Colonic mucosa (tissue), 4 donors: ENCODE results near the gene CKB. TPM values are rescaled to one million over a fixed set of nuclear protein-coding genes. Genes with fewer than 3 reads are reported as not detected.

Experiments used
- DNase-seq: peaks from one replicate; pipeline ENCODE4 v3.0.0-alpha.2; 2020
- H3K27ac ChIP-seq: fragments of 200-600 bp; one replicate; pipeline ENCODE4 v1.8.0; 2021
- H3K27me3 ChIP-seq: fragments of 200-600 bp; one replicate; pipeline ENCODE4 v1.8.0; 2021
- H3K36me3 ChIP-seq: fragments of 200-600 bp; one replicate; pipeline ENCODE4 v1.8.0; 2021
- H3K4me1 ChIP-seq: fragments of 200-600 bp; one replicate; pipeline ENCODE4 v1.8.0; 2021; ENCODE audit warnings: mild to moderate bottlenecking
- H3K4me3 ChIP-seq: fragments of 200-600 bp; one replicate; pipeline ENCODE4 v1.8.0; 2021
- H3K9ac ChIP-seq, 2 donors: one replicate each; pipeline ENCODE4 v1.7.0; 2013; ENCODE audit warnings: control low read depth in 2 of 2, low read depth in 2 of 2, low read length in 2 of 2
- H3K9me3 ChIP-seq: fragments of 200-600 bp; one replicate; pipeline ENCODE4 v1.8.0; 2021
- CTCF ChIP-seq: fragments of 200-600 bp; IDR thresholded peaks from one replicate; pipeline ENCODE4 v1.8.0; 2022; ENCODE audit warnings: antibody characterized with exemption, mild to moderate bottlenecking
- intact Hi-C: fragments of 100-400 bp; cut with DNase I; formaldehyde crosslinking; loops from one replicate; pipeline ENCODE4 v1.14.1; 2022
- total RNA-seq, 2 donors: library from RNA; stranded (reverse); fragmentation: NEBNext Ultra II Directional in 1 of 2; extraction: Animal tissue kit (Norgen Biotek cat#: 25700) in 1 of 2; gene quantifications; one replicate each; pipeline ENCODE4 v1.2.1, GENCODE V29; 2021
- donor health status: healthy.
- donor health status: DM: no; HTN: no; CAD: no.
- donor health status: DM: no; HTN: no; CAD: no.

The CKB gene
- total RNA-seq, 2 donors from 2014 or later: 1,501 to 4,641 TPM

- intact Hi-C loops: no loop called here
- Histone ChIP-seq H3K36me3 (no peaks in the 10 kb centered on the region), H3K4me3 (no peak overlapping the region), H3K4me1 (peaks cover 29% of the 10 kb centered on the region), H3K27me3 (no peaks in the 10 kb centered on the region), H3K27ac (peak overlapping the region; percentile 74), H3K9ac (peak overlapping the region in 1 of 2 donors; percentile 73), H3K9me3 (no peaks in the 10 kb centered on the region)
- no peak for TF ChIP-seq CTCF
- peak; percentile 40 for DNase-seq
Measured at GRCh38 chr14:103524002-103524935, 1.6 kb upstream of the CKB start.

DNA sequence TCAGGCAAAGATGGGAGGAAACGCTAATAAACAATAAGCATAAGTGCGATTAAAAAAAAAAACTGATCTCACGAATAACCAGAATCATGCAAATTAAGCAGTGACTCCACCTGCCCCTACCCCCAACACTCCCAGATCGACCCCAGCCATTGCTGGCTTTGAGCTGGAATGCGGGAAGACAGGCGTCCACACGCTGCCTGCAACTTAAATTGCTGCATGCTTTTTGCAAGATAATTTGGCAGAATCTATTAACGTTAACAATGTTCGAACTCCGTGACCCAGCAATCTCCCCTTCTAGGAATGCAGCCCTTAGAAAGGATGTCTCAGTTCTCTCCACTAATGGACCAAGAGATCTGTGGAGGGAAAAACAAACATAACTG lies 935 bp upstream of the CKB start:
- no peak for TF ChIP-seq CTCF
- no peaks in the 10 kb centered on the region for H3K9me3 ChIP-seq
- no peaks in the 10 kb centered on the region for H3K27me3 ChIP-seq
- peak overlapping the region in 1 of 2 donors; percentile 73 for H3K9ac ChIP-seq
- intact Hi-C loops: no loop called here
- no peak overlapping the region for H3K27ac ChIP-seq
- peaks cover 35% of the 10 kb centered on the region for H3K4me1 ChIP-seq
- DNase-seq: no peak
- peak overlapping the region; percentile 42 for H3K4me3 ChIP-seq
- H3K36me3 ChIP-seq: no peaks in the 10 kb centered on the region

DNA sequence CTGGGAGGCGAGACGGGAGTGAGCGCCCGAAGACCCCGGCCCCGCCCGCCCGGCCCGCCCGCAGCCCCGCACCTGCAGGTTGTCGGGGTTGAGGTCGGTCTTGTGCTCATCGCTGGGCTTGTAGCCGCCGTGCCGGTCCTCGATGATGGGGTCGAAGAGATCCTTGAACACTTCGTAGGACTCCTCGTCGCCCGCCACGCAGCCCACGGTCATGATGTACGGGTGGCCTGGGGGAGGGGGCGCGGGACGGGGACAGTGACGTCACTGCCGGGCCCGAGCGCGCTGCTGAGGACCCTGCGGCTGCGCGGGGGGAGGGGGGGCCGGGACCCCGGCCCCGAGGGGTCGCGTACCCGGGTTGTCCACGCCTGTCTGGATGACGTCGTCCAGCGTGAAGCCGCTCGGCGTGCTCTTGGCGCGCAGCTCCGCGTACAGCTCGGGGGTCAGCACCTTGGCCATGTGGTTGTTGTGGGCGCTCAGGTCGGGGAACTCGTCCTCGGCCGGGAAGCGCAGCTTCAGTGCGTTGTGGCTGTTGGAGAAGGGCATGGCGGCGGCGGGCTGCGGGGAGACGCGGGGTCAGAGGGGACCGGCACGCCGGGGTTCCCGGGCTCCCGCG lies 573 bp downstream of the CKB start:
- peak overlapping the region; percentile 57 for H3K4me3 ChIP-seq
- H3K4me1 ChIP-seq: peaks cover 28% of the 10 kb centered on the region
- DNase-seq: no peak

GRCh38 chr14:103521438-103521950 lies 1.1 kb downstream of the CKB start:
- H3K4me3 ChIP-seq: peak overlapping the region; percentile 57
- H3K27me3 ChIP-seq: no peaks in the 10 kb centered on the region
- no peaks in the 10 kb centered on the region for H3K9me3 ChIP-seq
- TF ChIP-seq CTCF: no peak
- intact Hi-C loops: no loop called here
- peak overlapping the region; percentile 59 for H3K27ac ChIP-seq
- DNase-seq: peak; percentile 63
- no peaks in the 10 kb centered on the region for H3K36me3 ChIP-seq
- H3K4me1 ChIP-seq: peaks cover 23% of the 10 kb centered on the region
- H3K9ac ChIP-seq: peak overlapping the region; percentile 46 to 81

More for the DNA sequence above, 573 bp downstream of the CKB start:
- Histone ChIP-seq H3K27ac (peak overlapping the region; percentile 59), H3K27me3 (no peaks in the 10 kb centered on the region), H3K9me3 (no peaks in the 10 kb centered on the region), H3K9ac (peak overlapping the region; percentile 55 to 81), H3K36me3 (no peaks in the 10 kb centered on the region)
- intact Hi-C loops: no loop called here
- TF ChIP-seq CTCF: no peak

DNA sequence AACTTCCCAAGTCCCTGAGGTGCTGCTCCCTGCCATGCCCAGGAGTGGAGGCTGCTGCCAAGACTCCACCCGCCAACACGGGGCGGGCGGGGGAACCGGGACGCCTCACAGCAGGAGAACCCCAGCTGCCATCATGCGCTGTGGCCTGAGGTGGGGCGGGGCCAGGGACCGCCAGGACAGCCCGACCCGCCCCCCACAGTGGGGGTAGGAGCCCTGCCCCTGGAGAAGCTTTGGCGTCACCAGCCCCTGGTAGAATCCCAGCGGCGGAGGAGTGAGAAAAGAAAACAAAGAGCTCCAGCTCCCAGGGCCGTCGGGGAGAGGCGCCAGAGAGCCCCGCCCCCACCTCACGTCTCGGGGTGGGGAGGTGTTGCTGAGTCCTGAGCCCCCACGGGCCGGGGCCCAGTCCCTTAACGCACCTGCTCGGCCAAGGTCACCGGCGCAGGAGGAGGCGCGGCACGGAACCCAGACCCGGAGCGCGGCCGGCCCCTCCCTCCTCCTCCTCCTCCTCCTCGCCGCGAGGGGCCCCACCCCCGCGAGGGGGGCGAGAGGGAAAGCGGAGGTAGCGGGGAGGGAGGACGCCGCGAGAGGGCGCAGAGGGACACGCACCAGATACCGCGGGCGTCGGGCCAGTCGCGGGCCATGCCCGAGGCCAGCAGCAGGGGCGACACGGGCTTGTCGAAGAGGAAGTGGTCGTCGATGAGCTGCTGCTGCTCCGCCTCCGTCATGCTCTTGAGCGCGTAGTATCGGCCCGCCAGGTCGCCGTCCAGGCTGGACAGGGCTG lies 1.8 kb downstream of the CKB start:
- Histone ChIP-seq H3K9me3 (no peaks in the 10 kb centered on the region), H3K27ac (peak overlapping the region; percentile 59), H3K4me1 (peaks cover 16% of the 10 kb centered on the region), H3K36me3 (no peaks in the 10 kb centered on the region), H3K9ac (peak overlapping the region; percentile 70 to 81), H3K27me3 (no peaks in the 10 kb centered on the region), H3K4me3 (peak overlapping the region; percentile 57)
- peak; percentile 83 for DNase-seq
- intact Hi-C loops: no loop called here
- TF ChIP-seq CTCF: peak; percentile 44
